GM10847 (cell line): Measurements from ENCODE around the gene ULBP2.

Experiments
- POLR2A ChIP-seq: IDR thresholded peaks from 2 replicates; pipeline ENCODE4 v1.6.1; 2011; ENCODE audit not compliant: insufficient read length; ENCODE audit errors: extremely low read depth

The ULBP2 gene

GRCh38 chr6:149990661-149991471 is 49.1 kb downstream of the ULBP2 start:
- TF ChIP-seq POLR2A: no peak

DNA sequence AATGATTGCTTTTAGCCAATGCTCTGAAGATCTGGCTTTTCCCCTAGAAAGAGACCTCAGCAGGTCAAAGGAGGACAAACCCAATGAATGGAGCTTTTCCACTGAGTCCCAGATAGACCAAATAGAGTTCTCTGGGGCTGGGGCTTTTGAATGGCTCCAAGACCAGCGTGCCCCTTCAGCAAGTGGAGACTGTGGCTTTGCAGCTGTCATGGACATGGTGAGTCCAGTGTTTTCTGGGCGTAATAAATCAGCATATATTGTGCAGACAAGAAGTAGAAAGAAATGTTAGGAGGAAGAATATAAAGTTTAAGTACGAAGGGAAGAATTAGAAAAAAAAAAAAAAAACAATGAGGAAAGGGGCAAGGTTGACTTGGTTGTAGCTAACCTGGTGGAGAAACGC is 50.0 kb downstream of the ULBP2 start:
- TF ChIP-seq POLR2A: no peak

GRCh38 chr6:149995235-149995750 is 53.5 kb downstream of the ULBP2 start:
- TF ChIP-seq POLR2A: no peak

GRCh38 chr6:149995971-149996370 is 54.2 kb downstream of the ULBP2 start:
- TF ChIP-seq POLR2A: no peak
